Activated CD4-positive, alpha-beta memory T cell treated with anti-CD3 and anti-CD28 coated beads, Interleukin-2, amount 10 ng/mL, durations not matched to agents 7 days and 5 days (primary cell): ENCODE measurements around the gene CHAC1. TPM values are rescaled to one million over a fixed set of nuclear protein-coding genes. Genes with fewer than 3 reads are reported as not detected.

Experiments used
- CTCF ChIA-PET: fragments of 350-600 bp; sonication (Branson Sonifier 250); formaldehyde crosslinking; loops from one replicate; lab custom pipeline; 2021; ENCODE audit warnings: antibody characterized with exemption, inconsistent platforms; lab: Charles Lee
- POLR2A ChIA-PET: fragments of 350-600 bp; sonication (Branson Sonifier 250); formaldehyde crosslinking; loops from one replicate; lab custom pipeline; 2021; ENCODE audit warnings: antibody characterized with exemption; lab: Charles Lee
- DNase-seq: peaks from one replicate; pipeline ENCODE4 v3.0.0-alpha.2; 2020
- H3K27ac Mint-ChIP-seq: one replicate; pipeline ENCODE4 v1.8.0; 2021; ENCODE audit warnings: mild to moderate bottlenecking, mixed read lengths
- H3K27me3 Mint-ChIP-seq: one replicate; pipeline ENCODE4 v1.8.0; 2021; ENCODE audit warnings: mixed read lengths
- H3K36me3 Mint-ChIP-seq: one replicate; pipeline ENCODE4 v1.8.0; 2021; ENCODE audit warnings: low read depth, mixed read lengths
- H3K4me1 Mint-ChIP-seq: one replicate; pipeline ENCODE4 v1.8.0; 2021; ENCODE audit warnings: mixed read lengths
- H3K4me3 Mint-ChIP-seq: one replicate; pipeline ENCODE4 v1.8.0; 2021; ENCODE audit warnings: mild to moderate bottlenecking, mixed read lengths
- H3K9me3 Mint-ChIP-seq: one replicate; pipeline ENCODE4 v1.8.0; 2021; ENCODE audit warnings: mixed read lengths
- total RNA-seq, 2 experiments: library from RNA; stranded (reverse); gene quantifications; one replicate each; pipeline ENCODE4 v1.2.3, GENCODE V29; 2021

CHAC1 gene
- total RNA-seq, 2 experiments from 2014 or later, result 20.3 to 22.0 TPM

- Mint-ChIP-seq H3K9me3 (no peaks in the 10 kb centered on the region), H3K36me3 (no peaks in the 10 kb centered on the region), H3K4me1 (peaks cover 34% of the 10 kb centered on the region), H3K4me3 (no peak overlapping the region), H3K27me3 (peaks cover 46% of the 10 kb centered on the region), H3K27ac (no peak overlapping the region)
- no peak for DNase-seq
- ChIA-PET POLR2A (interaction anchor here (0.9 kb wide), 2 partner anchors 9 to 20 kb away, joined by 3 to 5 read pairs; partner anchors contain the start of gene CHAC1), CTCF (interaction anchor here (0.6 to 3.4 kb wide), 4 partner anchors 9 to 154 kb away, joined by 3 to 25 read pairs (median 11); partner anchors contain the start of gene VPS18)
Observed at GRCh38 chr15:40932649-40933516, 20.4 kb upstream of the CHAC1 start.

DNA sequence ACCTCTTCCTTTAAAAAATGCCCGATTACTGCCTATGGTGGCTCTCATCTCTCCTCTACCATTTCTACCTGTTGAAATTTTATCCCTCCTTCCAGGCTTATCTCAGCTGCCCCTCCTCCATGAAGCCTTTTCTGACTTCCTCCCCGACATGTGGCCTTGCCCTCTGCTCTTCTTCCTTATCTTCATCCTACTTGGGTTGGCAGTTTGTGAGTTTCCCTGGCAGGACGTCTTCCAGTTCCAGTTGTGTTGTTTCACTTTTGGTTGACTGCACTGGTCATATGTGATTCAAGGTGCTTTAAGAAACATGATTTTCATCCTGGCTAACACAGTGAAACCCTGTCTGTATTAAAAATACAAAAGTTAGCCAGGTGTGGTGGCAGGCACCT is 19.8 kb upstream of the CHAC1 start:
- H3K36me3 Mint-ChIP-seq, result no peaks in the 10 kb centered on the region
- H3K4me1 Mint-ChIP-seq, result peaks cover 31% of the 10 kb centered on the region
- H3K4me3 Mint-ChIP-seq, result no peak overlapping the region
- ChIA-PET POLR2A (no interaction called here), CTCF (interaction anchor here (2.0 kb wide), 1 partner anchor 8 kb away, joined by 6 read pairs; no protein-coding TSS in a partner anchor)
- DNase-seq, result no peak
- no peaks in the 10 kb centered on the region for H3K9me3 Mint-ChIP-seq
- peaks cover 41% of the 10 kb centered on the region for H3K27me3 Mint-ChIP-seq
- H3K27ac Mint-ChIP-seq, result no peak overlapping the region

DNA sequence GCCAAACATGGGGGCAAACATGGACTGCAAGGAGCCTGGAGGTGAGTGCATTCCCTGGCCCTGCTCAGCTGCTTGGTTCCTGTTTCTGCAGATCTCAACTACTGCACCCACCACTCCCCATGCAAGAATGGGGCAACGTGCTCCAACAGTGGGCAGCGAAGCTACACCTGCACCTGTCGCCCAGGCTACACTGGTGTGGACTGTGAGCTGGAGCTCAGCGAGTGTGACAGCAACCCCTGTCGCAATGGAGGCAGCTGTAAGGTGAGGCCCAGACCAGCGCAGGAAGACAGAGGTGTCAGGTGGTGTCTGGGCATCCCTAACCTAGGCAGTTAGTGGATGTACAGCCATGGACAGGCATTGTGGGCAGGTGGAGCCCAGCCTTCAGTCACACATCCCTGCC is 18.8 kb upstream of the CHAC1 start:
- no peak overlapping the region for H3K27ac Mint-ChIP-seq
- H3K4me1 Mint-ChIP-seq, result peaks cover 22% of the 10 kb centered on the region
- peaks cover 32% of the 10 kb centered on the region for H3K27me3 Mint-ChIP-seq
- DNase-seq, result no peak
- no peaks in the 10 kb centered on the region for H3K36me3 Mint-ChIP-seq
- ChIA-PET CTCF (interaction anchor here (0.6 to 2.0 kb wide), 2 partner anchors 7 to 12 kb away, joined by 4 to 6 read pairs; no protein-coding TSS in a partner anchor), POLR2A (interaction anchor here (1.1 kb wide), 1 partner anchor 10 kb away, joined by 3 read pairs; no protein-coding TSS in a partner anchor)
- H3K9me3 Mint-ChIP-seq, result no peaks in the 10 kb centered on the region
- H3K4me3 Mint-ChIP-seq, result no peak overlapping the region

DNA sequence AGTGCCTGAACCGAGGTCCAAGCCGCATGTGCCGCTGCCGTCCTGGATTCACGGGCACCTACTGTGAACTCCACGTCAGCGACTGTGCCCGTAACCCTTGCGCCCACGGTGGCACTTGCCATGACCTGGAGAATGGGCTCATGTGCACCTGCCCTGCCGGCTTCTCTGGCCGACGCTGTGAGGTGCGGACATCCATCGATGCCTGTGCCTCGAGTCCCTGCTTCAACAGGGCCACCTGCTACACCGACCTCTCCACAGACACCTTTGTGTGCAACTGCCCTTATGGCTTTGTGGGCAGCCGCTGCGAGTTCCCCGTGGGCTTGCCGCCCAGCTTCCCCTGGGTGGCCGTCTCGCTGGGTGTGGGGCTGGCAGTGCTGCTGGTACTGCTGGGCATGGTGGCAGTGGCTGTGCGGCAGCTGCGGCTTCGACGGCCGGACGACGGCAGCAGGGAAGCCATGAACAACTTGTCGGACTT is 17.0 kb upstream of the CHAC1 start:
- H3K4me1 Mint-ChIP-seq, result peaks cover 14% of the 10 kb centered on the region
- H3K4me3 Mint-ChIP-seq, result no peak overlapping the region
- ChIA-PET CTCF (no interaction called here), POLR2A (no interaction called here)
- H3K9me3 Mint-ChIP-seq, result no peaks in the 10 kb centered on the region
- H3K27ac Mint-ChIP-seq, result no peak overlapping the region
- H3K36me3 Mint-ChIP-seq, result no peaks in the 10 kb centered on the region
- peaks cover 15% of the 10 kb centered on the region for H3K27me3 Mint-ChIP-seq
- no peak for DNase-seq

DNA sequence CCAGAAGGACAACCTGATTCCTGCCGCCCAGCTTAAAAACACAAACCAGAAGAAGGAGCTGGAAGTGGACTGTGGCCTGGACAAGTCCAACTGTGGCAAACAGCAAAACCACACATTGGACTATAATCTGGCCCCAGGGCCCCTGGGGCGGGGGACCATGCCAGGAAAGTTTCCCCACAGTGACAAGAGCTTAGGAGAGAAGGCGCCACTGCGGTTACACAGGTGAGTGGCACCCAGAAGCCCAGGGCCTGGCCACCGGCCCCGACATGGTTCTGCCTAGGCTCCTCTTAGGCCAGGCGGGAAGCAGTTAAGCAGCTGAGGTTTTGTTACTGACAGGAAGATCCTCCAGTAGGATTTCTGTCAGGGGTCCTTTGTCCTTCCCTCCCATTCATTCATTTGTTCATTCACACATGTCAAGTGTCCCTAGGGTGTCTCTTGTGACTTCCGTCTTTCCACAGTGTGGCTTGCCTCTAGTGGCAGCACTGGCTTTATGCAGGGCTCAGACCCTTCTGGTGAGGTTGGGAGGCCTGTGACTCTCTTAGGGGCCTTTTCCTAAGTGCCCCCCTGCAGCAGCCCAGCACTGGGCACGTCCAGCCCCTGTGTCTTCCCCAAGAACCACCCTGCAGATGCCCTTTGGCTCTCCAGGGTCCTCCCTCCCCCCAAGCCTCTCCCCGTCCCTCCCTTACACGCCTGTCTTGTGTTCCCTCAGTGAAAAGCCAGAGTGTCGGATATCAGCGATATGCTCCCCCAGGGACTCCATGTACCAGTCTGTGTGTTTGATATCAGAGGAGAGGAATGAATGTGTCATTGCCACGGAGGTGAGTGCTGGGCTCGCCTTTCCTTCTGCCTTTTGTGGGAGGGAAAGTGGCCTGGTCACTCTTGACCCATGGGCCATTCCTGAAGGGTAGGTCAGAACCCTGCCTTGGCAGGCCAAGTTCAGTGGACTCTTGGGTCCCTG is 16.3 kb upstream of the CHAC1 start:
- no peak overlapping the region for H3K27ac Mint-ChIP-seq
- H3K27me3 Mint-ChIP-seq, result peaks cover 8% of the 10 kb centered on the region
- H3K9me3 Mint-ChIP-seq, result no peaks in the 10 kb centered on the region
- peaks cover 12% of the 10 kb centered on the region for H3K4me1 Mint-ChIP-seq
- H3K4me3 Mint-ChIP-seq, result no peak overlapping the region
- ChIA-PET POLR2A (no interaction called here), CTCF (no interaction called here)
- no peaks in the 10 kb centered on the region for H3K36me3 Mint-ChIP-seq
- DNase-seq, result no peak

GRCh38 chr15:40937762-40938535 is 15.3 kb upstream of the CHAC1 start:
- Mint-ChIP-seq H3K9me3 (no peaks in the 10 kb centered on the region), H3K4me1 (peaks cover 17% of the 10 kb centered on the region), H3K4me3 (no peak overlapping the region), H3K27me3 (peaks cover 6% of the 10 kb centered on the region), H3K36me3 (no peaks in the 10 kb centered on the region), H3K27ac (peak overlapping the region; percentile 11)
- DNase-seq, result no peak
- POLR2A ChIA-PET, result no interaction called here
- CTCF ChIA-PET, result no interaction called here

GRCh38 chr15:40938536-40938870 is 14.8 kb upstream of the CHAC1 start:
- ChIA-PET POLR2A (no interaction called here), CTCF (interaction anchor here (2.2 kb wide), 1 partner anchor 8 kb away, joined by 17 read pairs; no protein-coding TSS in a partner anchor)
- Mint-ChIP-seq H3K9me3 (no peaks in the 10 kb centered on the region), H3K4me3 (no peak overlapping the region), H3K4me1 (peaks cover 23% of the 10 kb centered on the region), H3K36me3 (no peaks in the 10 kb centered on the region), H3K27me3 (peaks cover 4% of the 10 kb centered on the region), H3K27ac (no peak overlapping the region)
- no peak for DNase-seq

DNA sequence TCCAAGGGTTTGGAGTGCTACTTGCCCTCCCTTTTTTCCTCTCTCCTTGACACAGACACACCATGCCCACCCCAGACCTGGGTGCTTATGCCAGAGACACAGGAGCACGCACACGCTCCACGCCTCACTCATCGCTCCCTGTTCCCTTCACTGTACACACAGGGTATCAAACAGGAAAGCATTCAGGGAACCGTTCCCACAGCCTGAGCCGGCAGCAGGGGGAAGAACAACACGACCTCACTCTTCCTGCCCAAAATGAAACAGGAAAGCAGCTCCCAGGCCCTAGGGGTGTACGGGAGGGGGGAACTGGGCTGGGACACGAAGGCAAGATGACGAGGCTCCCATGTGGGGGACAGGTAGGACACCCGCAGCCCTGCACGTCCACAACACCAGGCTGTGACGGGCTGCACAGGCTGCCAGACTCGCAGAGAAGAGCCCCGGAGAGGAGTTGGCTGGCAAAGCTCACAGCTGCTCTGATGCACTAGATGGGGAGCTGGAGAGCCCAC is 12.9 kb upstream of the CHAC1 start:
- Mint-ChIP-seq H3K36me3 (no peaks in the 10 kb centered on the region), H3K4me1 (peaks cover 34% of the 10 kb centered on the region), H3K4me3 (peak overlapping the region; percentile 9), H3K9me3 (no peaks in the 10 kb centered on the region), H3K27me3 (peaks cover 3% of the 10 kb centered on the region), H3K27ac (peak overlapping the region; percentile 2)
- ChIA-PET CTCF (interaction anchor here (0.9 to 4.0 kb wide), 8 partner anchors 10 to 290 kb away, joined by 3 to 48 read pairs (median 8); partner anchors contain the start of genes CHAC1, CHP1 and EXD1), POLR2A (interaction anchor here (1.0 to 3.1 kb wide), 4 partner anchors 13 to 37 kb away, joined by 3 to 50 read pairs (median 6); partner anchors contain the start of gene CHAC1)
- no peak for DNase-seq

- Mint-ChIP-seq H3K36me3 (no peaks in the 10 kb centered on the region), H3K4me1 (peaks cover 40% of the 10 kb centered on the region), H3K4me3 (peak overlapping the region; percentile 27), H3K9me3 (no peaks in the 10 kb centered on the region), H3K27ac (no peak overlapping the region), H3K27me3 (peaks cover 3% of the 10 kb centered on the region)
- POLR2A ChIA-PET, result interaction anchor here (1.0 to 3.1 kb wide), 10 partner anchors 8 to 391 kb away, joined by 3 to 50 read pairs (median 6); partner anchors contain the start of genes CHAC1, INO80, NUSAP1 and OIP5
- CTCF ChIA-PET, result interaction anchor here (0.6 to 4.0 kb wide), 22 partner anchors 8 to 663 kb away, joined by 3 to 48 read pairs (median 6); partner anchors contain the start of genes CHAC1, CHP1, DLL4 and EXD1
- DNase-seq, result no peak
Observed at GRCh38 chr15:40941068-40941527, 12.2 kb upstream of the CHAC1 start.

GRCh38 chr15:40941528-40942336 is 11.5 kb upstream of the CHAC1 start:
- Mint-ChIP-seq H3K4me3 (peak overlapping the region; percentile 80), H3K27ac (no peak overlapping the region), H3K4me1 (peaks cover 44% of the 10 kb centered on the region), H3K36me3 (no peaks in the 10 kb centered on the region), H3K9me3 (no peaks in the 10 kb centered on the region), H3K27me3 (peaks cover 4% of the 10 kb centered on the region)
- peak; percentile 73 for DNase-seq
- POLR2A ChIA-PET, result interaction anchor here (1.0 to 3.1 kb wide), 10 partner anchors 9 to 391 kb away, joined by 3 to 50 read pairs (median 6); partner anchors contain the start of genes CHAC1, INO80, NUSAP1 and OIP5
- CTCF ChIA-PET, result interaction anchor here (0.6 to 4.0 kb wide), 28 partner anchors 8 to 662 kb away, joined by 3 to 48 read pairs (median 5); partner anchors contain the start of genes CHAC1, CHP1, DLL4 and EXD1
